Smooth muscle cell (in vitro differentiated cells): ENCODE measurements around the gene TEX48. TPM values are rescaled to one million over a fixed set of nuclear protein-coding genes. Genes with fewer than 3 reads are reported as not detected.

Source experiments
- DNase-seq: peaks from one replicate; lab custom pipeline; 2025; ENCODE audit not compliant: unreplicated experiment; lab: John Stamatoyannopoulos, UW
- H2AFZ ChIP-seq: fragments of 200-600 bp; sonication (generic); 2 replicates; pipeline ENCODE4 v1.6.0; 2016; ENCODE audit warnings: antibody characterized with exemption, low read depth, mild to moderate bottlenecking
- H3F3A ChIP-seq: fragments of 200-600 bp; sonication (generic); 2 replicates; pipeline ENCODE4 v1.6.0; 2017; ENCODE audit warnings: antibody characterized with exemption, low read depth
- H3K27ac ChIP-seq: fragments of 200-600 bp; sonication (generic); 2 replicates; pipeline ENCODE4 v1.5.1; 2016; ENCODE audit warnings: low read depth, mild to moderate bottlenecking
- H3K27me3 ChIP-seq: fragments of 200-600 bp; sonication (generic); 2 replicates; pipeline ENCODE4 v1.6.1; 2016; ENCODE audit warnings: low read depth, mild to moderate bottlenecking
- H3K36me3 ChIP-seq: fragments of 200-600 bp; sonication (generic); 2 replicates; pipeline ENCODE4 v1.5.1; 2016; ENCODE audit warnings: low read depth
- H3K4me1 ChIP-seq: fragments of 200-600 bp; sonication (generic); 2 replicates; pipeline ENCODE4 v1.5.1; 2016; ENCODE audit warnings: low read depth
- H3K4me2 ChIP-seq: fragments of 200-600 bp; sonication (generic); 2 replicates; pipeline ENCODE4 v1.6.0; 2016; ENCODE audit warnings: mild to moderate bottlenecking
- H3K4me3 ChIP-seq: fragments of 200-600 bp; sonication (generic); 2 replicates; pipeline ENCODE4 v1.5.1; 2016; ENCODE audit warnings: mild to moderate bottlenecking
- H3K79me2 ChIP-seq: fragments of 200-600 bp; sonication (generic); 2 replicates; pipeline ENCODE4 v1.6.0; 2016; ENCODE audit warnings: low read depth, mild to moderate bottlenecking
- H3K9ac ChIP-seq: fragments of 200-600 bp; sonication (generic); 2 replicates; pipeline ENCODE4 v1.6.0; 2016; ENCODE audit warnings: low read depth
- H3K9me3 ChIP-seq: fragments of 200-600 bp; sonication (generic); replicated peaks from 2 replicates; pipeline ENCODE4 v1.5.1; 2016; ENCODE audit warnings: low read depth
- H4K20me1 ChIP-seq: fragments of 200-600 bp; sonication (generic); 2 replicates; pipeline ENCODE4 v1.6.0; 2016; ENCODE audit warnings: low read depth
- CTCF ChIP-seq: fragments of 200-600 bp; sonication (generic); IDR thresholded peaks from 2 replicates; pipeline ENCODE4 v1.5.1; 2017; ENCODE audit warnings: borderline replicate concordance, mild to moderate bottlenecking, antibody characterized with exemption; ENCODE audit not compliant: insufficient read depth, poor library complexity, severe bottlenecking
- WGBS: methylation state at CpG from one replicate; pipeline ENCODE4 v1.1.7; 2016; ENCODE audit warnings: low lambda C conversion rate; 5-methylcytosine and 5-hydroxymethylcytosine counted together
- polyA plus RNA-seq: library from polyadenylated mRNA; unstranded; fragments of >200 nt; fragmentation: Nextera tagmentation; extraction: Ambion mirVana; gene quantifications from 2 replicates; pipeline ENCODE4 v1.2.1, GENCODE V29; 2016
- total RNA-seq: library from RNA; depleted of rRNA; stranded (reverse); fragments of >200 nt; gene quantifications from 2 replicates; pipeline ENCODE4 v1.2.3, GENCODE V29; 2014

Gene TEX48
- total and polyA plus RNA-seq, 2 experiments from 2014 or later = not detected

GRCh38 chr9:114627553-114627952 lies 54.4 kb downstream of the TEX48 start:
- H3K79me2 ChIP-seq = no peaks in the 10 kb centered on the region
- no peak overlapping the region for H3K9ac ChIP-seq
- H3K4me1 ChIP-seq = no peaks in the 10 kb centered on the region
- no peaks in the 10 kb centered on the region for H3K27me3 ChIP-seq
- no peak for TF ChIP-seq CTCF
- H3K36me3 ChIP-seq = no peaks in the 10 kb centered on the region
- H3F3A ChIP-seq = no peaks in the 10 kb centered on the region
- H4K20me1 ChIP-seq = no peaks in the 10 kb centered on the region
- DNase-seq = no peak
- H3K9me3 ChIP-seq = no peaks in the 10 kb centered on the region
- H3K27ac ChIP-seq = no peak overlapping the region
- no peak overlapping the region for H2AFZ ChIP-seq
- WGBS = 92% methylated on average over 1 of the region's 1 CpG
- no peak overlapping the region for H3K4me3 ChIP-seq
- H3K4me2 ChIP-seq = no peak overlapping the region

DNA sequence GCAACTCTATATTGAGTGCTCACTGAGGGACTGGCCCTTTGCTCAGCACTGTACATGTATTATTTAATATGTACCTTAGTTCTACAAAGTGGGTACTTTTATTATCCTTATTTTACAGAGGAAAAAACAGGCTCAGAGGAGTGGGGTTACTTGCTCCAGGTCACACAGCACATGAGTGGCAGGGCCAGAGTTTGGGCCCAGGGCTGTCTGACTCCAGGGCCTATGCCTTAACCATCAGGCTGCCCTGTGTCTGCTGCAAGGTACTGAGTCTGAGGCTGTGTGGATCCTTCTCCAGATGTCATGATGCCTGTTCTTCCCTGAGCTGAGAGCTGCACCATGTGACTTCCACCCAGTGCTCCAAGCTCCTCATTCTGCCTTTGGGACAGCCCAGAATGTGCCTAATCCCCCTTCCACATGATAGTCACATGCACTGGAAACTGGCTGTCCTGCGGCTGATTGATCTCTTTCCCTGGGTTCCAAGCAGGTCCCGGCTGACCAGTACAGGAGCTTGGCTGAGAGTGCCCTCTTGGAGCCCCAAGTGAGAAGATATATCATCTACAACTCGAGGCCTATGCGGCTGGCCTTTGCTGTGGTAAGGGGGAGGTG lies 55.5 kb downstream of the TEX48 start:
- H2AFZ ChIP-seq = no peak overlapping the region
- no peak for TF ChIP-seq CTCF
- H3K4me2 ChIP-seq = no peak overlapping the region
- H3K4me1 ChIP-seq = no peaks in the 10 kb centered on the region
- H3K27ac ChIP-seq = no peak overlapping the region
- 92% methylated on average over 4 of the region's 4 CpGs for WGBS
- H3K79me2 ChIP-seq = no peaks in the 10 kb centered on the region
- H3K9ac ChIP-seq = no peak overlapping the region
- no peaks in the 10 kb centered on the region for H3F3A ChIP-seq
- H3K9me3 ChIP-seq = no peaks in the 10 kb centered on the region
- no peaks in the 10 kb centered on the region for H4K20me1 ChIP-seq
- no peaks in the 10 kb centered on the region for H3K36me3 ChIP-seq
- no peak for DNase-seq
- H3K4me3 ChIP-seq = no peak overlapping the region
- no peaks in the 10 kb centered on the region for H3K27me3 ChIP-seq

GRCh38 chr9:114624677-114625076 lies 57.3 kb downstream of the TEX48 start:
- no peaks in the 10 kb centered on the region for H3K4me1 ChIP-seq
- H3K36me3 ChIP-seq = no peaks in the 10 kb centered on the region
- H2AFZ ChIP-seq = no peak overlapping the region
- H3K27ac ChIP-seq = no peak overlapping the region
- no peak overlapping the region for H3K4me2 ChIP-seq
- H3K27me3 ChIP-seq = no peaks in the 10 kb centered on the region
- no peaks in the 10 kb centered on the region for H4K20me1 ChIP-seq
- 88% methylated on average over 2 of the region's 2 CpGs for WGBS
- H3K9ac ChIP-seq = no peak overlapping the region
- DNase-seq = no peak
- H3F3A ChIP-seq = peaks cover 4% of the 10 kb centered on the region
- H3K9me3 ChIP-seq = no peaks in the 10 kb centered on the region
- no peaks in the 10 kb centered on the region for H3K79me2 ChIP-seq
- no peak for TF ChIP-seq CTCF
- H3K4me3 ChIP-seq = no peak overlapping the region

GRCh38 chr9:114621975-114622609 lies 59.9 kb downstream of the TEX48 start:
- H3K4me2 ChIP-seq = peak overlapping the region; percentile 52
- TF ChIP-seq CTCF = no peak
- peaks cover 4% of the 10 kb centered on the region for H3F3A ChIP-seq
- H3K79me2 ChIP-seq = peaks cover 7% of the 10 kb centered on the region
- H3K27me3 ChIP-seq = no peaks in the 10 kb centered on the region
- H2AFZ ChIP-seq = no peak overlapping the region
- H4K20me1 ChIP-seq = no peaks in the 10 kb centered on the region
- no peak overlapping the region for H3K4me3 ChIP-seq
- no peaks in the 10 kb centered on the region for H3K4me1 ChIP-seq
- no peaks in the 10 kb centered on the region for H3K9me3 ChIP-seq
- no peaks in the 10 kb centered on the region for H3K36me3 ChIP-seq
- peak overlapping the region; percentile 82 for H3K27ac ChIP-seq
- 49% methylated on average over 2 of the region's 2 CpGs for WGBS
- H3K9ac ChIP-seq = no peak overlapping the region
- no peak for DNase-seq
